CD1c-positive myeloid dendritic cell (primary cell): ENCODE measurements around the gene DEPDC4.

ENCODE experiments used
- DNase-seq: peaks from one replicate; pipeline ENCODE4 v3.0.0-alpha.2; 2016; ENCODE audit errors: extremely low spot score

Gene DEPDC4

DNA sequence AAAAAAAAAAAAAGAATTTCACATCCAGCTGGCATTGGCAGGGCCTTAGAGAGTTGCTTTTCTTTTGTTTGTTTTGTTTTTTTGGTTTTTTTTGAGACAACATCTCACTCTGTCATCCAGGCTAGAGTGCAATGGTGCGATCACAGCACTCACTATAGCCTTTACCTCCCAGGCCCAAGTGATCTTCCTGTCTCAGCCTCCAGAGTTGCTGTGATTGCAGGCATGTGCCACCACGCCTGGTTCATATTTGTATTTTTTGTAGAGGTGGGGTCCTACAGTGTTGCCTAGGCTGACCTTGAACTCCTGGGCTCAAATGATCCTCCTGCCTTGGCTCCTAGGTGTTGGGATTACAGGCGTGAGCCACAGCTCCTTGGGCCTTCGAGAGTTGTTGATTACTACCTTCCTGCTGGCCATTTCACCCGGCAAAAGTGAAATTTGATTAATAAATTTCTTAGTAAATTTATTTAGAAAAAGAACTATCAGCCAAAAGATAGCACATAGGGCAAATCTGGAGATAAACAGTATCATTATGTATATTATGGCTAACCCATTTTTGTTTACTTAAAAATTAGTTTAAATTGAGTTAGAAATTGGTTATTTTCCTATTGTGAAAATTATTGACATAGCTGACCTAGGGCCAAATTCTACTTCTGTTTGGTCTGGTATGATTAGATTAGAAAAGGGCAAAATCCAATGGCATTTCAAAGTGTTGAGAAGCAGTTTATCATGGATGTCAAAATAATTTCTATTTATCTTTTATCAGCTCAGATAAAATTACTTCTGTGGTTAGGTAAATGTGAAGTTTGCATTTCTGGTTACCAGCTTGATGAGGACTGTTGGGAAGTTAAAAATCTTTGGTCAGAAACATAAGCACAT, 53.6 kb downstream of the DEPDC4 start:
- DNase-seq, result no peak

DNA sequence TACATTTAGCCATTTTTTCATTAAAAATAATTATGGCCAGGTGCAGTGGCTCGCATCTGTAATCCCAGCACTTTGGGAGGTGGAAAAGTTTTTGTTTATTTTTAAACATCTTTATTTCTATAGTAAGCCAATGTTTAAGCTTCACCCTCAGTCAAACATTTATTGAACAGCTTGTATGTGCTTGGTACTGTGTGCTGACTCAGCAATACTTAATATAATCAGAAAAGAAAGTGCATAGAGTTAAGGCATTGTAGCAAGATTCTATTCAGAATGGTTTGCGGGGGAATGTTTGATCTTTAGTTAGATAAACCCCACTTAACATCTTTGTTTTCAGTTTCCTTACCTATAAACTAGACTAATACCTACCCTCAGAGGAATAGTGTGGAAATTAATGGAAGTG, 55.2 kb downstream of the DEPDC4 start:
- DNase-seq, result no peak

DNA sequence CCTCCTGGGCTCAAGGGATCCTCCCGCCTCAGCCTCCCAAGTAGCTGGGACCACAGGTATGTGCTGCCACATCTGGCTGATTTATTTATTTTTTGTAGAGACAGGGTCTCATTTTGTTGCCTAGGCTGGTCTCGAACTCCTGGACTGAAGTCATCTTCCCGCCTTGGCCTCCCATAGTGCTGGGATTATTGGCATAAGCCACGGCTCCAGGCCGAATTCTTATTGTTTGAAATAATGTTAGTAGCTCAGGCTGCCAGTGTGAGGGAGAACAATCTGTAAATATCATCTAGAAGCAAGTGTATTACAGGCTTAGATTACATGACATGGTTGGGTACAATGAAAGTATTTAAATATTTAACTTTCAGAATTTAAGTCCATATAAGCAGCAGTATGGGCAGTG, 58.0 kb downstream of the DEPDC4 start:
- DNase-seq, result no peak

DNA sequence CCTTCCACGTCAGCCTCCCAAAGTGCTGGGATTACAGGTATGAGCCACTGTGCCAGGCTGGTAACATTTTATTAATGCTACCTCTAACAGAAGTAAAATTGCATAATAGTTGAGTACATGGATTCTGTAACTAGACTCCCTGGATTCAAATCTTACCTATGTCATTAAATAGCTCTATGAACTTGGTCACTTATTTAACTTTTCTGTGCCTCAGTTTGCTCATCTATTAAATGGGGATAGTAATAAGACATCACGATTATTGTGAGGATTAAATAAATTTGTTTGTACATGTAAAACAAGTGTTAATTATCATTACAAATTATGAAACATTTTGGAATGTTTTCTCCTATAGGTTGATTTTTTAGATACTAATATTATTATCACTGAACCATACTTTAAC, 59.6 kb downstream of the DEPDC4 start:
- no peak for DNase-seq

DNA sequence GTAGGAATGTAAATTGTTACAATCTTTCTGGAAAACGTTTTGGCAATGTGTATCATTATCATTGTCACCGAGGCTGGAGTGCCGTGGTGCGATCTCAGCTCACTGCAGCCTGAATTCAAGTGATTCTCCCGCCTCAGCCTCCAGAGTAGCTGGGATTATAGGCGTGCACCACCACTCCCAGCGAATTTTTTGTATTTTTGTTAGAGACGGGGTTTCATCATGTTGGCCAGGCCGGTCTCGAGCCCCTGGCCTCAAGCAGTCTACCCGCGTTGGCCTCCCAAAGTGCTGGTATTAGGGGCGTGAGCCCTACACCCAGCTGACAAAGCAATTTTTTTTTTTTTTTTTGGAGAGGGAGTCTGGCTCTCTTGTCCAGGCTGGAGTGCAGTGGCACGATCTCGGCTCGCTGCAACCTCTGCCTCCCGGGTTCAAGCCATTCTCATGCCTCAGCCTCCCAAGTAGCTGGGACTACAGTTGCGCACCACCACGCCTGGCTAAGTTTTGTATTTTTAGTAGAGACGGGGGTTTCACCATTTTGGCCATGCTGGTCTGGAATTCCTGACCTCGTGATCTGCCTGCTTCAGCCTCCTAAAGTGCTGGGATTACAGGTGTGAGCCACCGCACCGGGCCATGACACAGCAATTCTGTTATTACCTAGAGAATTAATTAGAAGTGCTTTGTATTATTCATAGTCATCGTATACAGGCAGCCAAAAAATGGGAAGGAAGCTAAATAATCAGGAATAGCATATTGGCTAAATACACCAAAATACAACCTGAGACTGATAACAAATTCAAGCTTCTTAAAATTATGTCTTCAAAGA, 65.1 kb downstream of the DEPDC4 start:
- no peak for DNase-seq

DNA sequence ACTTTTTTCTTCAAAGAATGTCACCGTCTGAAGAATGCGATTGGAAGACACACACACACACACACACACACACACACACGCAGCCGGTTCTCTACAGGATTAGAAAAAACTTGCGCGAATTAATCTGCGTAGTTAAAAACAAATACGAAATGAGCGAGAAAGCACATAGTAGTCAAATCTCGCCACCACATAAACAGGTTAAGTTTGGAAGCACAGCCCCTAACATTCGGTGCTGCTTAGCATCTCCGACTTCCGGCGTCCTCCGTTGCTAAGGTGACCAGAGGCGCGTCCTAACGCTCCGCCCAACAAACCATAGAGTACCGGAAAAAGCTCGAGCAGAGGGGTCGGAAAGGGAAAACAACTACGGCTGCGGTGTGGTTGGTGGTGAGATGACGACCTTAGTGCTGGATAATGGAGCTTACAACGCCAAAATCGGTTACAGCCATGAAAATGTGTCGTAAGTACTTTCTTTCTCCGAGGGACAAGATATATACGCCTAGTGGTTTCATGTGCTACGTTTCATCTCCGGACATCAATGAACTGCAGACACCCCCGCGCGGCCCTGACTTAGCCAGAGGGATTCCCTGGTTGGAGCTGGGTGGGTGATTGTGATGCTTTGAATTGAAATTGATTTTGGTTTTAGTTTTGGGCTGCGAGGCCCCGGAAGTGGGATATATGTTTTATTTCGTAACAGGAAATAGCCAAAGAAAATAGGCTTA, 66.3 kb downstream of the DEPDC4 start, which contains the start of gene ACTR6:
Gene ACTR6, plus strand, starts transcription at position 353 of the 719 bp plus-strand sequence. Its CDS starts 37 bp downstream, at position 390.
- peak; percentile 98 for DNase-seq

DNA sequence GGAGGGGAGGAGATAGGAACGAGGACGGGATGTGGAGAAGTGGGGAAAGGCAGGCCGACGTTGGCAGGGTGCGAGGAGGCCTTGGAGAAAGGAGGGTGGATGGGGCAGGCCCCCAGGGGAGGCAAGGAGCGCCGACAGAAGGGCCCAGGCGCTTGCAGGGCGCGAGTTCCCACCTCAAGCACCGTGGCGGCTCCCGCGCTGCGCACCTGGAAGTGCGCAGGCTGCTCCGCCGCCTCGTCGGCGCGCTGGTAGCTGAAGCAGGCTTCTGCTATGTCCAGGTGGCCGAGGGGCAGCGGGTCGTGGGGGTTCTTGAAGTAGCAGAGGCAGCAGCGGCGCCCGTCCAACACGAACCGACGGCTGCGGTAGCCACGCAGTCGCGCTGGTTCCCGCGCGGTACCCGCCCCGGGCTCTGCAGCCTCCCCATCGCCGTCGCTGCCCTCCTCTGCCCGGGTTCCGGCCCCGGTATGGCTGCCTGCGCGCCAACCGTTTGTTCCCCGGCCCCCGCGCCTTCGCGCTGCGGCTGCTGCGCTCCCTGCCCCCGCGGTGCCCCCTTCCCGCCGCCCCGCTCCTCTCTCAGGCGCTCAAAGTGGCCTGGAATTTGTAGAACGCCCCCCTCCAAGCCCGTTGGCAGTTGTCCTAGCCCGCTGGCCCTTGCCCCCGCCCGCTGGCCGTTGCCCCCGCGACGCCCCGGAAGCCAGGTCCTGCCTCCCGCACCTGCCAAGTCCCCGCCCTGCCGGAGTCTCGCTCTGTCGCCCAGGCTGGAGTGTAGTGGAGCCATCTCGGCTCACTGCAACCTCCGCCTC, 67.3 kb downstream of the DEPDC4 start:
- DNase-seq, result peak; percentile 64

DNA sequence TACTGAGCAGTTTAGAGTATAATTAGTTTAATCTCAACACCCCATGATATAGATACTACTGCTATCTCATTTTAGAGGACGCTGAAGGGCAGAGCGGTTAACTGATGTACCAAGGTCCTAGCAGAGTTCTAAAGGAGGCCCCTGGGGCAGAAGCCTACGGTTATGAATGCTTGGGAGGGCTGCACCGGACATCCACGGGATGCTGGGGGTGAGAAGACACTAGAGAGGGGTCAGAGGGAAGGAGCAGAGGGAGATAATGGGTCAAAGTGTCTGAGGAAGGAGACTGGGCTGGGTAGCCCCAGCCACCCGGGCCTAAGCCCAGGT, 67.9 kb downstream of the DEPDC4 start:
- DNase-seq, result no peak

DNA sequence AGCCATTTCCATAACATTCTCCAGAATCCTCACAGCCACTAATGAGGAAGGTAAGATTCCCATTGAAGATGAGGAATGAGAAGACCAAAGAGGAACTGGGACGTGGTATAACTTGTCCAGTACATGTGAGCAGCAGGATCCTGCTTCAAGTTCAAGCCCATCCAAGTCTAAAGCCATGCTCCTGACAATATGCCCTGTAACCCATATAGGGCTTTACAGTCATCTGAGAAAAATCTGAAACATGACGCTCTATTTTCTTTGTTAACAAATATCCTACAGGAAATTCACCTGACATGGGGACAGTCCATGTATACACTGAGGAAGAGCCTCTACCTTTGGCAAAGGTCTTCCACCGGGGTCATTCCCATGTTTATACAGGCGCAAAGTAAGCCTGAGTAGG, 69.4 kb downstream of the DEPDC4 start:
- no peak for DNase-seq

DNA sequence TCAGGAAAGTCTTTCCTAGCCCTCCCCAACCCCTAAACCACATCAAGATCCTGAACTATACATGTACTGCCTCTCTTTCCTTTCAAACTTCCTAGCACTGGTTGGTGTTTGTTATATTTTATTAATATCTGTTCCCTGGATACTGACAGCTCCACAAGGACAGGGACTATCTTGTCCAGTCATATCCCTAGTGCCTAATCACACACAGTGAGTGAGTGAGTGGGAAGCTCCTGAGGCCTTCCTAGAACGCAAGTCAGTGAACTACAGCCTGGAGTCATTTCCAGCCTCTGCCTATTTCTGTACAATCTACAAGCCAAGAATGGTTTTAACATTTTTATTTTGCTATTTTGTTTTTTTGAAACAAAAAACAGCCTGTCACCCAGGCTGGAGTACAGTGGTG, 73.8 kb downstream of the DEPDC4 start:
- no peak for DNase-seq
